ENCODE measurements around the gene SLC47A2.
A peak's percentile ranks its signal among the peaks of the same experiment; 100 is the strongest.
"Not testable (repeated sequence)": the region's sequence is repeated elsewhere in the genome, so short reads cannot be mapped to it uniquely, and the experiment has no call there.

SLC47A2 gene, protein sequence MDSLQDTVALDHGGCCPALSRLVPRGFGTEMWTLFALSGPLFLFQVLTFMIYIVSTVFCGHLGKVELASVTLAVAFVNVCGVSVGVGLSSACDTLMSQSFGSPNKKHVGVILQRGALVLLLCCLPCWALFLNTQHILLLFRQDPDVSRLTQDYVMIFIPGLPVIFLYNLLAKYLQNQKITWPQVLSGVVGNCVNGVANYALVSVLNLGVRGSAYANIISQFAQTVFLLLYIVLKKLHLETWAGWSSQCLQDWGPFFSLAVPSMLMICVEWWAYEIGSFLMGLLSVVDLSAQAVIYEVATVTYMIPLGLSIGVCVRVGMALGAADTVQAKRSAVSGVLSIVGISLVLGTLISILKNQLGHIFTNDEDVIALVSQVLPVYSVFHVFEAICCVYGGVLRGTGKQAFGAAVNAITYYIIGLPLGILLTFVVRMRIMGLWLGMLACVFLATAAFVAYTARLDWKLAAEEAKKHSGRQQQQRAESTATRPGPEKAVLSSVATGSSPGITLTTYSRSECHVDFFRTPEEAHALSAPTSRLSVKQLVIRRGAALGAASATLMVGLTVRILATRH

DNA sequence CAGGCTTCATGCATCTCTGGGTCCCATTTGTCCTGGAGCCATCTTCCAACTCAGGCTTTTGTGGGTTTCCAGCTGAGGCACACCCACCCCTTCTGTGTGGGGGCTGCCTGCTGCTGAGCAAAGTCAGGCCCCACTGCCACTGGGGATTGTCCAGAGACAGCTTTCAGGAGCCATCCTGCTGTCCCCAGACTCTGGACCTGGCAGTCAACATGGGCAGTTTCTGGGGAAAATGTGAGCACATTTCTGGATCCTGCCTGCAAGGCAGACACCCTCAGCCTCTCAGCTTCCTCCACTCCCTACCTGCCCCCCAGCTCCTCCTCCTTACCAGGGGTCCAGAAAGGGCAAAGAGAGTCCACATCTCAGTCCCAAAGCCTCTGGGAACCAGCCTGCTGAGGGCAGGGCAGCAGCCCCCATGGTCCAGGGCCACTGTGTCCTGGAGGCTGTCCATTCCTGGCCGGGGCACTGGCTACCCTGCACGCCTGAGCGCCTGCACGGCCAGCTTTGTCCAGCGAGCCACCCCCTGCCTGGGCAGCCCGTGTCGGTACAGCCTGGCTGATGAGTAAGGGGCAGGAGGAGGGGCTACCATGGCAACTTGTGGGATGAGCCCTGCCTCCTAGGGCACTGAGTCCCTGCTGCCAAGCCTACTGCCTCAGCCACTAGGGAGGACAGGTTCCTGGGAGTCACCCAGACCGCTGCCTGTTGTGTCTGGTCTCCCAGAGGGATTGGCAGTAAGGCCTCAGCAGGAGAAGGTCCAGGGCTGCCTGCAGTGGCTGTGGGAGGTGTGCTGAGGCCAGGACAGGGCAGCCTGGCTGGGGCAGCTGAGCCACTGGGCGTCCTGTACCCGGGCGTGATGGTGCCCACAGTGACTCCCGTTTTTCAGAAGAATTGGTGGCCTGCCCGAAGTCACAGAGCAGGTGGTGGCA lies at the start of gene SLC47A2:
Gene SLC47A2, minus strand, starts transcription at position 477 of the 923 bp plus-strand sequence. Its CDS starts 29 bp downstream, at position 448.
- DNase-seq, result no peak

DNA sequence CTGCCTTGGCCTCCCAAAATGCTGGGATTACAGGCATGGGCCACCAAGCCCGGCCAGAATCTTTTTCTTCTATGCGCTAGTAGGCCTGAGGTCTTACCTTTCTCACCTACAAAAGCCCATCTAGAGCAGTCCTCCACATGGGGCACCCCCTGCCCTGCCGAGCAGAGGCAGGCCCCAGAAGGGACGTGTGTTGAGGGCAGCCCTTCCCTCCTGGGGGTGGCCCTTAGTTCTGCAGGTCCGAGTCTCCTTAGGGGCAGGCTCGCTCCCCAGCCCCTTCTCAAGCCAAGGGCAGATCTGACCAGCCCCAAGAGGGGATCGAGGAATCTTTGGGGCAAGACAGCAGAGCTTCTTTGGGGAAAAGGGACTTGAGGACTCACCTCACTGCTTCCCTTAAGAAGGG lies 49.6 kb upstream of the SLC47A2 start:
- DNase-seq, result no peak

DNA sequence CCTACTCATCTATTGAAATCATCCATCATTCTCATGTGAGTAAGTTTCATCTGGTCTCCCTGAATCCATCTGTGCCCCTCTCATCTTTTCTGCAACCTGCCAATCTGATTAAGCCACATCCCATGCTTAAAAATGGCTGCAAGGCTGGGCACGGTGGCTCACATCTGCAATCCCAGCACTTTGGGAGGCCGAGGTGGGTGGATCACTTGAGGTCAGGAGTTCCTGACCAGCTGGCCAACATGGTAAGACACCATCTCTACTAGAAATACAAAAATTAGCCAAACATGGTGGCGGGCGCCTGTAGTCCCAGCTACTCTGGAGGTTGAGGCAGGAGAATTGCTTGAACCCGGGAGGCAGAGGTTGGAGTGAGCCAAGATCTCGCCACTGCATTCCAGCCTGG lies 47.6 kb upstream of the SLC47A2 start:
- not testable (repeated sequence) for DNase-seq

DNA sequence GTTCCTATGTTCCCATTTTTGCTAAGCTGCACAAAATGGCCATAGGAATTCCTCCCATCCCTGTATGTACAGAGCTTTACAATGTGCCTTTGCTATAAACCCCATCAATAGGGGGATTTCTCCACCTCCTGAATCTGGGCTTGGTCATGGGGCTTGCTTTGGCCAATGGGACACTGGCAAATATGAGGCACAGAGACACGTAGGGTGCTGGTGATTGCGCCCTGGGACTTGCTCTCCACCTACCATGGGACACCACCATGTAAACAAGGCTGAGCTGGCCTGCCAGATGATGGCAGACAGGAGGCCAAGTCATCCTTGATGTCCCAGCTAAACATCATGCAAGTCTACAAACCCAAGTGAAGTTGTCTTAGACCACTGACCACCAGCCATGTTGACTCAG lies 47.0 kb upstream of the SLC47A2 start:
- no peak for DNase-seq

DNA sequence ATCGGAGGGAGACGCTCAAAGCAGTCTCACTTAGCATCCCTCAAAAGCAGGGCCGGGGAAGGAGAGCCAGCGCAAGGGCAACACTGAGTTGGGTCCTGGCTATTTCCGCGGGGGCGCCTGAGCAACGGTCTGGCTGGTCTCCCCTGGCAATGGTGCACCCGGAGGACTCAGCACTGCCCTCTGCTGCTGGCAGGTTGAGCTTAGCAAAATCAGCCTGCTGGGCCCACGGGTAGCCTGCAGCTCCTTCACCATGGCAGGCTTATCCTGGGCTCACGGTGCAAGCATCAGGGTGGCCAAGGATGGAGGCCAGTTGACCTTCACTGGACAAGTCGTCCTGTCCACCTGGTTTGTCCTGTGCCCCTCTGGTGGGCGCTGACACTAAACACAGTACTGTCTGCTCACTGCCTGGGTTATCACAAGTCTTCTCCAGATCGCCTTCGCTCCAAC lies 46.2 kb upstream of the SLC47A2 start:
- no peak for DNase-seq

DNA sequence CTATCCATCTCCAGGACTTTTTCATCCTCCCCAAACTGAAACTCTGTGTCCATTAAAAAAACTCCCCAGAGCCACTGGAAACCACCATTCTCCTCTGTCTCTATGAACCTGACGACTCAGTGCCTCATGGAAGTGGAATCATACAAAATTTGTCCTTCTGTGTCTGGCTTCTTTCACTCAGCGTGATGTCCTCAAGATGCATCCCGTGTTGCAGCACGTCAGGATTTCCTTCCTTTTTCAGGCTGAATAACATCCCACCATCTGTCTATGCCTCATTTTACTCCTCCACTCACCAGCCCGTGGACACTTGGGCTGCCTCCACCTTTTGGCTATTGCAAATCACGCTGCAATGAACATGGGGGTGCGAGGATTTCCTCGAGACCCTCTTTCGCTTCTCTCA lies 44.4 kb upstream of the SLC47A2 start:
- no peak for DNase-seq

DNA sequence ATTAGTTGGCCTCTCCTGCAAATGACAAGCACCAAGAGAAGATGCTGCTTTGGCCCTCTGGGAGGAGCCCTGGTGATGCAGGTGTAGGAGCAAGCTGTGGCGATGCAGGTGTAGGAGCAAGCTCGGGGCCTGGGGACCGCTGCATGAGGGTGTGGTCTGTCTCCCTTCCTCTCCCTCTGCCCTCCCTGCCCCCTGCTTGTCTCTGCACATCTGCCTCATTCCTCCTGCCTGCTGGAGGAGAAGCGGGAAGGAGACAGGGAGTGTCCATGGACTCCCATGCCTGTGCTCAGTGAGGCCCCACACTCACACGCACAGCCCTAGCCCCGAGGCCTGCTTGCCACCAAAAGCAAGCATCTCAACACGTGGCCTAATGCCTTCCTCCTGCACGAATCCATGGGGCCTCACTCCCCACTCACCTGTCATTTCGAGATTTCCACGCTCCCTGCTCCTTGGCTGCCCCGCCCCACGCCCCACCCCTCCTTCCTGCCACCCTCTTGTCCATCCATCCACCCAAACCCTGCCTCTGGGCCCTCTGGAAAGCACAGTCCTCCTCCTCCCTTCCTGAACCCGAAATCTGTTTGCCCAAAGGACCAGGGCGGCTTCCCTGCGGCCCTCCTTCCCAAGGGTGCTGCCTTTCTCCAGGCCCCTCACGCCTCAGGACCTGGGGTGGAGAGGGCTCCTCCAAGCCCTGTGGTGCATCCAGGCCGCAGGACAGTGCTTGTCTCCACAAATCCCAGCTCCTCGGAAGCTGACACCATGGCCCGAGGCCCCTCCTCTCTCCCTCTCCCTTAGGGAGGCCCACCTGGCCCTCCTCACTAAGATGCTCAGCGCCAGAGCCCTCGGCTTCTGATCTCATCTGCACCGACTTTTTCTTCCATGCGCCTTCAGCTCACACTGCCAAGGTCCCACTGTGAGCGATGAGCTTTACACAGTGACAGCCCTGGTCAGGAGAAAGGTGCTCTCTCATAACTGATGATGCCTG lies 43.5 kb upstream of the SLC47A2 start:
- DNase-seq, result no peak

DNA sequence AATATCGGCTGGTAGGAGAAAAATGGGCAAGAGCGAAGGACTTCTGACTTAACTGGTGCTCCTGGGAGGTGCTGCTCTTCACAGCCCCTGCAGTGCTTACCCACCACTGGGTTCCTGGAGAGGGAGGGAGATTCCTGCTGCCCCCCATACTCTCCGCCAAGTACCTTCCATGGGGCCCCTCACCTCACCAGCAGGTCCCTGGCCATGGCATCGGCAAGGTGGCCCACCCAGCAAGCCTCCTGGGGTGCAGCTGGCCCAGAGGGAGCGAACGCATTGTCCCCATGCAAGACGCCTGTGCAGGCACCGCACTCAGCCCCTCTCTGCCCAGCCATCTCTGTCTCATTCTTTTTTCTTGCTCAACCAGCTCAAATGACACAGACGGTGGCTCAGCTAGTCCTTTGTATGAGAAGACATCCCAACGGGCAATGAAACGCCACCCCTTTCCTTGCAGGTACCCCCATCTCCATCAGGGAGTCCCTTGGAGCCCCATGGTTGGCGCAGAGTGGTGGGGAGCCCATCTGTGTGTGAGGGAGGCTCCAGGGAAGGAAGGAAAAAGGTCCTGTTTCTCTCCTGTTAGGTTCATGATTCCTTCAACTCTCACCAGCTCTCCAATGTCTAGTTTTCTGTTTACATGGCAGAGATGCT lies 41.3 kb upstream of the SLC47A2 start:
- DNase-seq, result no peak

DNA sequence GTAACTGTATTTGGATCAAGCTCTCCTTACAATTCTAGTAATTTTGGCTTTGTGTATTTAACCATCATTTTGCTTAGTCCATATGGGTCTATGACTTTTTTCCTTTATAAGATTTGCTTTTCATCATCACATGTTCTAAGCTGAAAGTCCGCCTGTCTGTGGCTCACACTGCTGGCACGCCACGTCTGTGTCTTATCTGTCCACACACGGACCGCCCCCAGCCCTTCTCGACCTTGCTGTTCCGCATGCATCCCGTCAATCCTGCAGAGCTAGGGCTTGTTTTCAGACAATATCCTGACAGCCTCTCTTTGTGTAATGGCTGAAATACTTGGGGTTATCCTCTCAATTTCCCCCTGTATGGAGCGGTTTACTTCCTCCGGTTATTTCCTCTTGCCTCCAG lies 40.2 kb upstream of the SLC47A2 start:
- DNase-seq, result no peak

DNA sequence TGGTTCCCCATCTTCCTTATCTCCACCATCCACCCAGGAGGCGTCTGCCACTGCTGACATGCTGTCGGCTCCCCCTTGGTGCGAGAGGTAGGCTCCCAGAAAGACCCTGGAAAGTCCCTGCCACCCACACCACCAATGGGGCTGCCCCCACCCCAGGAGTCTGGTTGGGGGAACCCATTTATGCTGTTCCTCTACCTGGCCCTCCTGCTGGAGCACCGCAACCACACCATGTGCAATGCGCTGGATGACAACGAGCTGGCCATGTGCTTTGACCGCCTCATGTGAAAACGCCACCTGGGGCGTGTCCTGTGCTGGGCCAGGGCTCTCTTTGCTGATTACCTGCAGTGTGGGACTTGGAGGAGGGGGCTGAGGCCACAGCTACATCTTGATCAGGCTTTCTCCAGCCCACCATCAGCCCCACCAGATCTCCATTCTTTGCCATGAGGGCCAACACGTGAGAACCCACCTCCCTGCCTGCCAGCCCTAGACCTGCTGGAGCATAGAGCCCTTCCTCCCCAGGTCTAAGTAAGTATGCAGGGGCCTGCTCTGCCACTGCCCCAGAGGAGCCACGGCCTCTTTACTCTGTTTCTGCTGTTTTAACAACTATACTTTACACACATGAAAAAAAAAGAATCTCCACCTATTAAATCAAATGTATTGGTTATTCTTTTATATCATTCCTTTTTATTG lies 39.6 kb upstream of the SLC47A2 start:
- no peak for DNase-seq

DNA sequence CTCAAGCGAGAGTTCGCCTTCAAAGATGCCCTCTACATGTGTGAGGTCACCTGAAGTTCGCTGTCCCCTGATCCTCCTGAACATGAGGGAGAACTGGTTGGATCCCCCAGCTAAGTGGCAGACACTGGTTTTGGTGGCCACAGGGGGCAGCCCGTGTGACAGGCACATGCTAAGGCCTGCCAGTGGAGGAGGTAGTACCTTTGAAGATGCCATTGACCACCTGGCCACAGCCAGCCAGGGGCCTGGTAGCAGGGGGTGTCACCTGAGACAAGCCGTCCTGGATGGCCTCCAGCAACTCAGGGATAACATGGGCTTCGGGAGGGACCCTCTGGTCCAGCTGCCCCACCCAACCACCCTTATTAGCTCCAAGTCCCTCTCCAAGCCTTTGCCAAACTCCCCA lies 39.0 kb upstream of the SLC47A2 start:
- DNase-seq, result no peak

DNA sequence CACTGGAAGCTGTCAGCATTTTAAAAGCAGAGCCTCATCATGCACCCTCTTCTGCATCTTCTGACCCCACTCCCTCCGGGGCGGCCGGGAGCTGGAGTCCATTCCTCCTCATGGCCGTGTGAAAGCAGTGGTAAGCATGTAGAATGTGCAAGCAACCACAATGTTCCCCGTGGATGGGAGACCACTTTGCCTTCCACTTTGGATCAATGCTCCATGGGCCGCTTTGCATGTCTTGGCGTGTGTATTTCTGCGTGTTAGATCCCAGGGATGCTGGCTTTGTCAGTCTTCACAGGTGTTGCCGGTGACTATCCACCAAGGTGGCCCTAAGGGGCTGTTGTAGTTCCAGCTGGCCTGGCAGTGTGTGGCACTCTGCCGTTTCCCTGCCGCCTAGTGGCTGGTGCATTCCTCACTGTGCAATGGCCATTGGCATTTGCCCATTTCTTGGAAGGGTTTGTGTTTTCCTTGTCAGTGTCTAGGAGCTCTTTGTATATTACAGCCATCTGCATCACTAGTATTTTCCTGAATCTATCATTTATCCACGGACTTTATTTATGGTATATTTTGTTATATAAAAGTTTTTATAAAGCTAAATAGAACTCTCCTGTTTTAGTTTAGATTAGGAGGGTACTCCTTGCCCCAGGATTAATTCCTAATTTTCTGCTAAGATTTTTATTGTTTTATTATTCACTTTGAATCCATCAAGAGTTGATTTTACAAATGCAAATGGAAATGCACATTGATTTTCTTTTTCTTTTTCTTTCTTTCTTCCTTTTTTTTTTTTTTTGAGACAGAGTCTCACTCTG lies 37.5 kb upstream of the SLC47A2 start:
- peak; percentile 22 for DNase-seq

DNA sequence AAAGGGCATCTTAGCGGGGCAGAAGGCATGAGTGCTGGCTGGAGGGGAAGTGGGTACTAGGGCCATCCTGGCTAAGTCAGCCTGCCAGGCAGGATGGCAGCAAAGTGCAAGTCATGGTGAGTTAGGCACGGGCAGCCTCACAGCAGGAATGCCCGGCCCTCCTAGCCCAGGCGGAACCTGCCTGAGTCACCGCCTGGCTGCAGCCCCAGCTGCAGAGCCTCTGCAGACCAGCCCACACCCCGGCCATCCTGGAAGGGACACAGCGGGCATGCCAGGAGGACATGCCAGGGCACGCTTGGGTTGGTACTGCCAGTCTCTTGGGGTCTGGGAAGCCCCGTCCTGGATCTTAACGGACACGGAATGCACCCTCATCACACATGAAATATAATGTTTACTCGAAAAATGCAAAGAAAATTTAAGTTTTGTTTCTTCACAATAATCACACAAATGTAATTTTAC lies 36.7 kb upstream of the SLC47A2 start:
- no peak for DNase-seq

DNA sequence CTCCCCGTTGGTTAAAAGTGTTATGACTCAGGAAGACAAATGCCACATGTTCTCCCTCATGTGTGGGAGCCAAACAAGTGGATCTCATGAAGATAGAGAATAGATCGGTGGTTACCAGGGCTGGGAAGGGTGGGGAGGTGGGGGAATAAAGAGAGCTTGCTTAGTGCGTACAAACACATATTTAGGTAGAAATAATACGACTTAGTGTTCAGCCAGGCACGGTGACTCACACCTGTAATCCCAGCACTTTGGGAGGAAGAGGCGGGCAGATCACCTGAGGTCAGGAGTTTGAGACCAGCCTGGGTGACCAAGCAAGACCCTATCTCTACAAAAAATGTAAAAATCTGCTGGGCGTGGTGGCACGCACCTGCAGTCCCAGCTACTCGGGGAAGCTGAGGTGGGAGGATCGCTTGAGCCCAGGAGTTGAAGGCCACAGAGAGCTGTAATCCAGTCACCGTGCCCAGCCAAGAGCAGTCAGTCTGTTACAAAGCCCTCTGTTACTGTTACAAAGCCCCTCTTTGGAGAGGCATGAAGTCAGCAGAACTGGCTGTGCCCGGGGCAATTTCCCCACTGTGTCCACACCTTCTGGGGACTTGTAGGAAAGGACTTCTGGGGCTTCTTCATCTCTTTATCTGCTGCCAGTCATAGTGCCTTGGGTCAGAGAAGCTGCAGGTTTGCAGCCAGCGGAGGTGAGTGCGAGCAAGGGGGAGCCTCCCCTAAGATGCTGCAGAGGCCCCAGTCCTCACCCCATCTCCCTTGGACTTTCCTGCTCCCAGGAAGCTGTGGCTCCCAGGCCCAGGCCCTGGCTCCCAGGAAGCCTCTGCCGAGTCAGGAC lies 36.0 kb upstream of the SLC47A2 start:
- no peak for DNase-seq

DNA sequence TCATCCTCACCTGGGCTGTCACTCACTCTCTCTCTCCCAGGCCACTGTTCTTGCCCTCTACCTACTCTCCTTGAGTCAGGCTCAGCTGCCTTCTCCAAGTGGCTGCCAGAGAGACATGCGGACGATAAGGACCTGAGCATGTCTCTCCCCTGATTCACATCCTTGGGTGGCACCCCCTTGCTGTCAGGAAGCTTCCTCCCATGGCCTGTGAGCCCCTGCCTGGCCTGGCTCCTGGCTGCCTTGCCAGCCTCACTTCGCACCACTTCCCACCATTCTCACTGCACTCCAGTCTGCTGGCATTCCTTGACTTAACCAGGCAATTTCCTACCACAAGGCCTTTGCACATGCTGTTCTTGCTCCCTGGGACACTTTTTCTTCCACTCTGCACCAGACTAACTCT lies 34.5 kb upstream of the SLC47A2 start:
- DNase-seq, result no peak

DNA sequence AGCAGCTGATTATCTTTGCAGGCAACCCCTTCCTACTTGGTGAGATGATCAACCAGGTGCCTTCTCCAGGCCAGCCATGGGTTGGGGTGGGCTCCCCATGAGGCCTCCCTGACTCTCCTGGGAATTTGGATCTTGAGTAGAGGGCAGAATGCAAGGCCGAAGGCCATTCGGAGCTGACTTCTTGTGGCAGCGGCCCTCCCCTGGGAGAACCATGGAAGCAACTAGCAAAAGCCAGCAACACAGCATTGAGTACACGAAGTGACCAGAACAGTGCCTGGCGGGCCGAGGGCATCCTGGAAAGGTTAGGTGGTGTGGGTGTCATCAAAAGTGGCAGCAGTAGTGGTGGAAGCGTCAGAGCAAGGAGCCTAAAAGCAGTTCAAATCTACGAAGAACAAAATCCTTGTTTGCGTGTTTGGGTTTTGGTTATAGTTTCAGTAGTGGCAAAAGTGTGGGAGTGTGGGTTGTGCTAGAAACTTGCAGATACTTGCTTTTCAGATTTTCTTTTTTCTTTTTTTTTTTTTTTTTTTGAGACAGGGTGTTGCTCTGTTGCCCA lies 33.7 kb upstream of the SLC47A2 start:
- DNase-seq, result no peak

DNA sequence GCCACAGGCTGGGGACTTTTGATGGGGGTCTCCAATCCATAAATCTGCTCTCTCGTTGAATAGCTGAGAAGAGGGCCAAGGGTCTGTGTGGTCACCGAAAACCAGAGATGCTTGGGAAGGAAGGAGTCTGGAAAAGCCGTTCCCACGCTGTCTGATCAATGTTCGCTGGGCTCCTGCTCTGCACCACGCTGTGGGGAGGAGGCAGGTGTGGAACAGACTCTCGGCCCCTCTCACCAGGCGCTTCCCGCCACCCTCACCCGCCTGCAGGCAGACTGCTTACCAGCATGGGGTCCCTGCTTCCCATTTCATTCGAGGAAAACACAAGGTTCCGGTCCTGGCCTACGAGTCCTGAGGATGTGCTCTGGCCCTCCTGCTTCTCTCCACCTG lies 32.4 kb upstream of the SLC47A2 start:
- DNase-seq, result no peak

DNA sequence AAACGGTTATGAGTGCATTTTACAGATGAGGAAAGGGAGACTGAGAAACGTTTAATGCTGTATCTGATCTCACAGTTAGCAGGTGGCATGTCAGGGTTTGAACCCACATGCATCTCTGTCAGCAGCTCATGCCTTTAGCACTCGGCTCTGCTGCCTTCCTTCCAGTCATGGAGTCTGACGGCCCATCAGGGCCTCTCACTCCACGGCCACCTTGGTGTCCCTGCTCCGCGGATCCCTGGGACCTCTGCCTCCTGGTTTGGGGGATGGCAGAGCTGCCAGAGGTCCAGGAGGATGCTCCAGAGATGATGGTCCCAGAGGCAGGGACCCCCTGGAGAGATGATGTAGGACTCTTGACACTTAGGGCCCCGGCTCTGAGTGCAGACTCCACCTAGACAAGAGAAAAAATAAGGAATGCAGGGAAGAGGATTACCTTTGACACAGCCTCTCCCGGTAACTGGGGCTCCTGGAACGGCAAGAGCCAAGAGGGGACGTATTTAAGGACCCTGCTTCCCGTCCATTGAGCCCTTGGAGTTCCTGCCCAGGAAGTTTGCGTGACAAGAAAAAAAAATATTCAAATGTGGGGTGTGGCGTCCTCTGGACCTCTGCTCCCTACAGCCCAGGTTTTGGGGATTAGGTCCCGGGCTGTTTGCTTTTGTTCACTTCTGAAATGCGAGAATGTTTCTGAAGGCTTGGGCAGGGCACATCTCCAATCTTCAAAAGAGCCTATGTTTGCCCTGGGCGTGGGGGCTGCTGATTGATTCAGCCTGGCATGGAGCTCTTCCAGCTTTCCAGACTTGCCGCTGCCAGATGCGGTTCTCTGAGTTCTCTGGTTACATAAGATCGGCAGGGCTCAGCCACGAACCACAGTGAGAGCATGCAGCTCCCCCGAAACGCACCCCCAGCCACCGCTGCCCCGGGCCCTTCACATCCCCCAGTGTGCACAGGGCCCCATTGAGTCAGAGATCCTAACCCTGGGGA lies 31.7 kb upstream of the SLC47A2 start, which contains the start of gene ALDH3A1:
Gene ALDH3A1, minus strand, starts transcription at position 470 of the 978 bp plus-strand sequence. CDS start 3,169 bp downstream, outside the sequence.
- DNase-seq, result no peak

Data from NCI-H1694 (cell line).